ENCODE measurements around the gene CCNYL1. TPM values are rescaled to one million over a fixed set of nuclear protein-coding genes. Genes with fewer than 3 reads are reported as not detected.

Gene CCNYL1
- total RNA-seq, 2 donors from 2014 or later: 19.9 to 33.1 TPM

- no peak for DNase-seq
- H3K36me3 ChIP-seq: no peaks in the 10 kb centered on the region
- no peak overlapping the region for H3K4me3 ChIP-seq
- no peak overlapping the region for H3K27ac ChIP-seq
- H3K9ac ChIP-seq (ENCODE audit: low read depth in 2 of 2, low read length in 2 of 2): no peak overlapping the region
- no peaks in the 10 kb centered on the region for H3K9me3 ChIP-seq
- no peaks in the 10 kb centered on the region for H3K4me1 ChIP-seq
- no peak for TF ChIP-seq CTCF (IDR thresholded peaks at IDR 0.05)
- H3K27me3 ChIP-seq: no peaks in the 10 kb centered on the region
- intact Hi-C loops (cut with DNase I): no loop called here
These were observed 72.1 kb downstream of the CCNYL1 start for GRCh38 chr2:207783514-207783913.

- intact Hi-C loops (cut with DNase I): no loop called here
- no peak overlapping the region for H3K27ac ChIP-seq
- no peaks in the 10 kb centered on the region for H3K9me3 ChIP-seq
- no peak overlapping the region for H3K4me3 ChIP-seq
- H3K27me3 ChIP-seq: no peaks in the 10 kb centered on the region
- no peak for TF ChIP-seq CTCF (IDR thresholded peaks at IDR 0.05)
- H3K36me3 ChIP-seq: no peaks in the 10 kb centered on the region
- H3K9ac ChIP-seq (ENCODE audit: low read depth in 2 of 2, low read length in 2 of 2): no peak overlapping the region
- peak; percentile 74 for DNase-seq
- no peaks in the 10 kb centered on the region for H3K4me1 ChIP-seq
These were observed 73.5 kb downstream of the CCNYL1 start for GRCh38 chr2:207784898-207785297.

- no peaks in the 10 kb centered on the region for H3K36me3 ChIP-seq
- no peaks in the 10 kb centered on the region for H3K27me3 ChIP-seq
- no peak overlapping the region for H3K9ac ChIP-seq (ENCODE audit: low read depth in 2 of 2, low read length in 2 of 2)
- no peak overlapping the region for H3K4me3 ChIP-seq
- no peak for DNase-seq
- no peaks in the 10 kb centered on the region for H3K4me1 ChIP-seq
- no peaks in the 10 kb centered on the region for H3K9me3 ChIP-seq
- no peak overlapping the region for H3K27ac ChIP-seq
- TF ChIP-seq CTCF (IDR thresholded peaks at IDR 0.05): no peak
- intact Hi-C loops (cut with DNase I): no loop called here
These were observed 75.6 kb downstream of the CCNYL1 start for GRCh38 chr2:207787017-207787416.

GRCh38 chr2:207787800-207788199 lies 76.4 kb downstream of the CCNYL1 start:
- TF ChIP-seq CTCF (IDR thresholded peaks at IDR 0.05): no peak
- Histone ChIP-seq H3K36me3 (no peaks in the 10 kb centered on the region), H3K27me3 (no peaks in the 10 kb centered on the region), H3K4me1 (no peaks in the 10 kb centered on the region), H3K9ac (ENCODE audit: low read depth in 2 of 2, low read length in 2 of 2) (no peak overlapping the region), H3K9me3 (no peaks in the 10 kb centered on the region), H3K27ac (no peak overlapping the region), H3K4me3 (no peak overlapping the region)
- no peak for DNase-seq
- intact Hi-C loops (cut with DNase I): no loop called here

GRCh38 chr2:207790898-207791297 lies 79.5 kb downstream of the CCNYL1 start:
- no peaks in the 10 kb centered on the region for H3K36me3 ChIP-seq
- no peak for DNase-seq
- intact Hi-C loops (cut with DNase I): no loop called here
- H3K27ac ChIP-seq: no peak overlapping the region
- H3K9me3 ChIP-seq: no peaks in the 10 kb centered on the region
- H3K9ac ChIP-seq (ENCODE audit: low read depth in 2 of 2, low read length in 2 of 2): no peak overlapping the region
- H3K4me1 ChIP-seq: no peaks in the 10 kb centered on the region
- H3K27me3 ChIP-seq: no peaks in the 10 kb centered on the region
- no peak overlapping the region for H3K4me3 ChIP-seq
- TF ChIP-seq CTCF (IDR thresholded peaks at IDR 0.05): no peak
